Stimulated activated CD8-positive, alpha-beta memory T cell treated with anti-CD3 and anti-CD28 coated beads, Interleukin-15, amount 100 ng/mL, for 1 hour (primary cell): Measurements from ENCODE around the gene SMPD2.
A peak's percentile ranks its signal among the peaks of the same experiment; 100 is the strongest.

Source experiments
- DNase-seq: peaks from one replicate; pipeline ENCODE4 v3.0.0-alpha.2; 2020; ENCODE audit warnings: low read depth

The SMPD2 gene, protein sequence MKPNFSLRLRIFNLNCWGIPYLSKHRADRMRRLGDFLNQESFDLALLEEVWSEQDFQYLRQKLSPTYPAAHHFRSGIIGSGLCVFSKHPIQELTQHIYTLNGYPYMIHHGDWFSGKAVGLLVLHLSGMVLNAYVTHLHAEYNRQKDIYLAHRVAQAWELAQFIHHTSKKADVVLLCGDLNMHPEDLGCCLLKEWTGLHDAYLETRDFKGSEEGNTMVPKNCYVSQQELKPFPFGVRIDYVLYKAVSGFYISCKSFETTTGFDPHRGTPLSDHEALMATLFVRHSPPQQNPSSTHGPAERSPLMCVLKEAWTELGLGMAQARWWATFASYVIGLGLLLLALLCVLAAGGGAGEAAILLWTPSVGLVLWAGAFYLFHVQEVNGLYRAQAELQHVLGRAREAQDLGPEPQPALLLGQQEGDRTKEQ

DNA sequence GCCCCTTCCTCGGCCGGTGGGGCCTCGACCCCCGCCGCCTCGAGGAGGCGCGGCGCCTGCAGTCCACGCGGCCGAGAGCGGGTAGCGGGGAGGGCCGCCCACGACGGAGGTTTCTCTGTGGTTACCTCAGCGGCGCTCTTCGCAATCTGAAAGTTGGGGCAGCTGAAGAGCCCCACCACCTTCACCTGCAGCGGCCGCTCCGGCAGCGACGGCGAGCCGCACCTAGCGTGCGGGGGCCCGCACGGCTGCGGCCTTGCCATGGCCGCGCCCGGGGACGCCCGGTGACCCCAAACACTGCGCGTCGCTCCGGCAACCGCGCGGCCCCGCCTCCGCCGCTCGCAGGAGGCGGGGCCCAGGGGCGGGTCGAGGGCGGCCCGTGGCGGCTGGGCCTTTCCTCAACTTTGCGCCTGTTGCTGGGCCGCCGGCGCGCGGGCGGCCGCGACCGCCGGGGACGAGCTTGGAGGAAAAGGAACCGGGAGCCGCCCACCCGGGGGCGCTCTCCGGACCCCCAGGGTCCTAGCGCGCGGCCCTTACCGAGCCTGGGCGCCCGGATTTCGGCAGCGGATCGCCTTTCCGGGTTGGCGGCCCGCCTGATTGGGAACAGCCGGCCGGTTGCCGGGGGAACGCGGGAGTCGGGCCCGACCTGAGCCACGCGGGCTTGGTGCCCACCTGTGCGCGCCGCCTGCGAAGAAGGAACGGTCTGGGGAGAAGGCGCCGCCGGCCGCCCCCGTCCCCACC lies at the start of gene SMPD2, which contains the start of gene PPIL6:
TSS of gene SMPD2 (plus strand) at position 394 of the 738 bp plus-strand sequence. CDS start 398 bp downstream, outside the sequence.
TSS of gene PPIL6 (minus strand) at position 298 of the 738 bp plus-strand sequence. CDS start at position 260, 38 bp downstream.
- DNase-seq, result peak; percentile 53

DNA sequence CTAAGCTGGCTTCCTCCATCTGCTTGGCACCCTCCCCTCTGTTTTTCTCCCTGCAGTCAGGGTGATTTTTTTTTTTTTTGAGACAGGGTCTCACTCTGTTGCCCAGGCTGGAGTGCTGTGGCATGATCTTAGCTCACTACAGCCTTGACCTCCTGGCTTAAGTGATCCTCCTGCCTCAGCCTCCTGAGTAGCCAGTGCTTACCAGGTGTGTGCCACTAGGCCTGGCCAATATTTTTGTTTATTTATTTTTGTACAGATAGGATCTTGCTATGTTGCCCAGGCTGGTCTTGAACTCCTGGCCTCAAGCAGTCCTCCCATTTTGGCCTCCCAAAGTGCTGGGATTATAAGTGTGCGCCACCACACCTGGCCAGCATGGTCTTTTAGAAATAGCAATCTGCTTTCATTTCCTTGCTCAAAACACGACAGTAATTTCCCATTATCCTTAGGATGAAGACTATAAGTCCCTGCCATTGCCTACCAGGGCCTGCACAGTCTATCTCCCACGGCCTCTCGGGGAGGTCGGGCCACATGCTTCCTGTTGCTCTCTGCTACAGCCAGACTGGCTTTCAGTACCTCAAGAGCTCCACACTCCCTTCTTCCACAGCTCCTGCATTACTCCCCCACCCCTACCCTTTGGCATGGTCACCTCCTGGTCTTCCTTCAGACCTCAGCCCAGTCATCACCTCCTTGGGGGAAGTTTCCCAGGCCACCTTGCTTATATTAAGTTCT lies 47.2 kb upstream of the SMPD2 start:
- no peak for DNase-seq

DNA sequence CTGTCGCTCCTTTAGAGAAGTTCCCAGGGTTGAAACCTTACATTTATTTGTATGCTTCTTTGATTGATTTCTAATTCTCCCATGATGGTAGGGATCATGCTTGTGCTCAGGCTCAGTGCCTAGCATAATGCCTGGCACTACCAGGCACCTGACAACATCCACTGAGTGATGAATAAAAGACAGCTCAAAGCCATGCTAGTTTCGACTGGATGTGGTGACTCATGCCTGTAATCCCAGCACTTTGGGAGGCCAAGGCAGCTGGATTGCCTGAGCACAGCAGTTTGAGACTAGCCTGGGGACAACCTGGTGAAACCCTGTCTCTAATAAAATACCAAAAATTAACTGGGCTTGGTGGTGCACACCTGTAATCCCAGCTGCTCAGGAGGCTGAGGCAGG lies 46.6 kb upstream of the SMPD2 start:
- no peak for DNase-seq

DNA sequence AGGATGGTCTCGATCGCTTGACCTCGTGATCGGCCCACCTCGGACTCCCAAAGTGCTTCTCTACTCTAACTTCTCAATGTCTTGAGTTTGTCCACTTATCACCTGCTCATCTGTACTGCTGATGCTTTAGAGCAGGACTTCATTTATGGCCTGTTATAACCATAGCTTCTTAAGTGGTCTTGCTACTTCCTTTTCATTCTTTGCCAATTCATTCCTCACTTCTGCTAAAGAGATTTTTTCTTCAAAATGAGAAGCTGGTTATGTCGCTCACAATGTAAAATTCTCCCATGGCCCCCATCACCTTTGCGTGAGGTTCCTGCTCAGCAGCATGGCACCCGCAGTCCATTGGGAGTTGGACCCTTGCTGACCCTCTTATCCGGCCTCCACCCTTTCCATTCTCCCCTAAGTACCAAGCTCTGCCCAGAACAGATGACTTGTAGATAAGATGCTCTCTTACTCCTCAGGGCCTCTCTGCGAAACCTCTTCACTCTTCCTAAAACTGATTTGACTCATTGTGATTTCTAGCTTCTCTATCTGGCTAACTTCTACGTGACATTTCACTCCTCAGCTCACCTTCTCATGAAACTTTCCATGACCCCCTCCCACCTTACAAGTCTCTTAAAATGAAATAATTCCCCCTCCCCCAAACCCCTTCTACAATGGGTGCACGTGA lies 44.3 kb upstream of the SMPD2 start:
- no peak for DNase-seq

DNA sequence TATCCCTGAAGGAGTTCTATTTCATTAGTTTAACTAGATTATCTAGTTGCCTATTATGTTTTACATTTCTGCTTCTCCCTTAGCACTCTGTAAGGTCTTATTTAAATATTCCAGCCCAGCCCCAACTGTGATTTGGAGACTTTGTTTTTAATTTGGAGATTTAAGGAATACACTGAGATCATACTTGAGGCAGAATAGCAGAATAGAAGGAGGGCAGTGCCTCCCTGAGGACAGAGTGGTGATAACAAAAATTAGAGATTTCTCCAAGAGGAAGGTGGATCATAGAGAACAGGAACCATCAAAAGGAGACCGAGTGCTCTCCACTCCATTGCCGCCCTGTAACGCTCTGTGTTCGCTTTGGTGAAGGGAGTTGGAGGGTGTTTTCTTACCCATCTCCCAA lies 43.5 kb upstream of the SMPD2 start:
- no peak for DNase-seq

DNA sequence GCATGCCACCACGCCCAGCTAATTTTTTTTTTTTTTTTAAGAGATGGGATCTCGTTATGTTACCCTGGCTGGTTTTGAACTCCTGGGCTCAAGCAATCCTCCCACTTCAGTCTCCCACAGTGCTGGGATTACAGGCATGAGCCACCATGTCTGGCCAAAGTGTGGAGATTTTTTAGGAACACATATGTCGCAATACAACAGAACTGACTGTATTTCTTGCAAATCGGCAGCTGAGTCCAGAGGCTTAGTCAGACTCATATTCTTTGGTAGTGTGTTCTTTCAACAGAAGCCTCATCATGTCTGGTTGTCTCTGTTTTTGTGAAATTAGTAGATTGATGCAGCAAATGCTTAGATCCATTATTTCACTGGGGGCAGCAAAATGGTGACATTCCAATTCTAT lies 34.3 kb upstream of the SMPD2 start:
- no peak for DNase-seq

DNA sequence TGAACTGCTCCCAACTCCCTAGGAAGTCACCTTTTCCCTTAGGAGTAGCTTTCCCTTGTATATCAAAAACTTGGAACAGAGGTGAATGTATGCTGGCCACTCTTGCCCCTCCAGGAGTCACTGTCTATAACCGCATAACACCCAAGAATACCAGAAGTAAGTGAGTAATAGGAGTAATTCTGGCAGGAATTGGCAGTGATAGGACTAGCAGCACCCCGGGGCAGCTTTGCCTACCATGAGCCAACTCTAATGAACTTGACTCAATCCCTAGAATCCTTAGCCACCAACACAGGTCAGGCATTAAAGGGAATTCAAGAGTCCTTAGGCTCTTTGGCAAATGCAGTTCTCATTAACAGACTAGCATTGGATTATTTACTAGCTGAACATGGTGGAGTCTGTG lies 29.5 kb upstream of the SMPD2 start:
- DNase-seq, result no peak

DNA sequence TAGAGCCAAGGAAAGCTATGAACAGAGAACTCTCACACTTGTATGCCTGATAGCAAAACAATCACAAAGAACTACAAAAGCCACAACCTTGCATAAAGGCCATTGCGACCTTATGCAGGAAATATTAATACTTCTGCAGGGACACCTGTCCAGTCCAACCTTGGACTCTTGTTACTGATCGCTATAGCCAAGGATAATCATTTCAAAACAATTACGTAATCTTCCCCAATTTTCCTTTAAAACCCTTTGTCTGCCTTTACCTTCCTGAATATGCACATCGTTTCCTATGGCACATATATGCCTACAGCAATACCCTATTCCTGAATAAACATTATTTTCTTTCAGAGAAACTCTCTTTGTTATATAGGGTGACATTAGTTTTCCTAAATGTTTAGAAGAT lies 22.9 kb upstream of the SMPD2 start:
- no peak for DNase-seq

DNA sequence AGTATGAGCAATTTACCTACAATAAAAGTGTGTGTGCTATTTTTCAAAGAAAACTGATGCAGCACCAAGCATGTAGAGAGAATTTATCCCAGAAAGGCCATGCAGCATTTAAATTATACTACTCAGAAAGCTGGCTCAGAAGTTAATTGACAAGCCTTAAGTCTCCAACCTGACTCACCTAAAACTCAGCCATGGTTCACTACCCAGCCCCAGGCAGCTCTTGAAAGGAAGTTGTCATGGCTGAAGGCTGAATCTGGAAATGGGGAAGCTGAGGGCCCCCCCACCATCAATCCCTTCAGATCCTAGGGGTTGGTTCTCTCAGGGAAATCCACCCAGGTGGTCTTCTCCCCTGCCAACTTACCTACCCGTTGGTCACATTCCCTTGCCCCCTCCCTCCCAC lies 19.8 kb upstream of the SMPD2 start:
- no peak for DNase-seq

DNA sequence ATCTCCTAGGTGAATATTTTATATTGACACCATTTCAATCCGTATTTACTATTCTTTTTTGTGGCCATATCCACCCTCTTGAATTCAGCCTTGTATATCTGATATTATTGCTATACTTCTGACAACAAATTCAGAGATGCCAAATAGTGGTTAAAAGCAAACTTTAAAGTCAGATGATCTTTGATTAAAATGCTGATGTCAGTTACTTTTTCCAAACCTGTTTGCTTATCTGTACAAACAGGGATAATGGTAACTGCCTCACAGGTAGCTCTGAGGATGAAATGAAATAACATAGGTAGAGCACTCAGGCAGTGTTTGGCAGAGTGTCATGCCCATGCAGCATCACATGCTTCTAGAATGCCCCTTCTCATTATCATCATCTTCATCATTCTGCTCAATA lies 19.3 kb upstream of the SMPD2 start:
- DNase-seq, result no peak

DNA sequence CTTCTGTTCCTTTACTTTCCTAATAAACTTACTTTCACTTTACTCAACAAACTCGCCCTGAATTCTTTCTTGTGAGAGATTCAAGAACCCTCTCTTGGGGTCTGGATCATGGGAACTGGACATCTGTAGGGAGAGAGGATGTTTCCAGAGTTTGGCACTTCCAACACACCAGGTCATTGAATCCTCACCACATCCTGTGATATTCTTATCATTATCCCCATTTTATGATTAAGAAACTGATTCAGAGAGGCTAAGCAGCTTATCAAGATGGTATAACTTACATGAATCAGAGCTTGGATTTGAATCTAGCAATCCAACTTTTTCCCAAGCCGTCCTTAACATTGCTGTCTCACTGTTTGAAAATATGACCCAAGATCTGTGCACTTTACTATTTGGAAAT lies 15.6 kb upstream of the SMPD2 start:
- DNase-seq, result no peak

DNA sequence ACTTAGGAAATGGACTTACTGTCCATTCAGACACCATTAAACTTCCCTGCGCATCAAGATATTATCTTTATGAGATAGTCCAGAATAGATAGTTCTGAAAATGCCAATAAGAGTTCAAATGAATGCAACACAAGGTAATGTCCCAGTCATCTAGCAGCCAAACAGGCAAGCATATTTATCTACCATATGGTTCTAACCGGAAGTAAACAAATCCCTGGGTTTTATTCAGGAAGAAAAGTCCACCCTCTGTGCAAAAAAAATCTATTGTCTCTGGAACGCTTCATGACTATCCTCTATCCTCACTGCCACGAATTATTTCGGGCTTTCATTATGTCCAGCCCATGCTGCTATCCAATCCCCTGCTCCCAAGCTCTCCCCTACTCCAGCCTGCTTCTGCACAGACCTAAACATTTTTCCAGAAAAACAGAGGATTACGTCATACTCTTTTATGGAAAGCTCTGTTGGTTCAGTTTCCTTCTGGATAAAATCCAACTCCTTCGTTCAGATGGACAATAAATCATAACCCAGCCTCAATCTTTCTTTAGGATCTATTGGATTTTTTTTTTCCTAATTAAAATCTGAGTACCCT lies 11.5 kb upstream of the SMPD2 start:
- DNase-seq, result no peak

DNA sequence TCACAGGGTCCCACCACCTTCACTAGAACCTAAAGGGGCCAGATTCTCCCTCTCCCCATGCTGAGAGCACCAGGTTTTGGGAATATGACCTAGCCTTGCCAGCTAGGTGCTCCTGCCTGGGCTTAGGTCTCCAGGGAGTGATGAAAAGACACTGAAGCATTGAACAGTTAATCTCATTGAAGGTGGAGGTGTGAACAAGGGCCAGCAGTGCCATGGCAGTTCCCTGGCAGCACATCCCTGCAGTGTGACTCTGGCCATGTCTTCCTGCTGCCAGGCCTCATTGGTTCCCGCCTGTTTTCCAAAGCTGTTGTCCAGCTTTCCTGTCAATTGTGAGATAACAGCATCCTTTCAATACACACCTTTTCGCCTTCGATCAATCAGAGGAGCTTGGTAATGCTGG lies 11.0 kb upstream of the SMPD2 start:
- DNase-seq, result no peak

DNA sequence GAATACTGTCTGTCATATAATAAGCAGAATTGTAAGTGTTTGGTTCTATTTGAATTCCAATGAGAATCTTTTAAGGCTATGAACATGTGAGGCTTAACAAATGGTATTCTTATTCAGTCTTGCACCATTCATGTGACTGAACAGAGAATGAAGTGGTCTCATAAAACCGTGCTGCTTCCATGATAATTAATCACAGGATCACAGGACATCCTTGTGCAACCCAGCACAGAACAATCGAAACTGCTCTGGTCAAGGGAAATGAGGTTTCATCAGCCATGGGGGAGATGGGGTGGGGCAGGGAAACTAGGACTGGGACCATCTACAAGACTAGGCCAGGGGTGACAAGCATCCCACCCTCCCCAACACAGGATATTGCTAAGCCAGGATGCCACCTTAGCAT lies 6.1 kb upstream of the SMPD2 start:
- no peak for DNase-seq

DNA sequence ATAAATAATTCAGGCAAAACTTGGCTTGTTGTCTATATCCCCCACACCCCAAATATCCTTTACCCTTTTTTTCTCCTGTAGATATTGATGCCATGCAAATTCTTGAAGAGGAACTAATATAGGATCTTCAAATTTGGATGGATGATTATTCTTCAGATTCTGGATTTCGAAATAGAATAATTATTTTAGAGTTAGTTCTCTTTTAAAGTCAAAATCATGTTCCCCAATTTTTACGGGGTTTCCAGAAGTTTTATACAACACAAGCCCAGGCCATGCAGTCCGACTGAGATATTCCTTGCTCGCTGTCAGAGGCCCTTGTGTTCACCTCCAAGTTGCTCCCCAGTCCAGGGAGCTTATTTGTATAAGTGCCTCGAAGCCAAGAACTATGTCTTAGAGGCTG lies 4.5 kb upstream of the SMPD2 start:
- DNase-seq, result no peak

DNA sequence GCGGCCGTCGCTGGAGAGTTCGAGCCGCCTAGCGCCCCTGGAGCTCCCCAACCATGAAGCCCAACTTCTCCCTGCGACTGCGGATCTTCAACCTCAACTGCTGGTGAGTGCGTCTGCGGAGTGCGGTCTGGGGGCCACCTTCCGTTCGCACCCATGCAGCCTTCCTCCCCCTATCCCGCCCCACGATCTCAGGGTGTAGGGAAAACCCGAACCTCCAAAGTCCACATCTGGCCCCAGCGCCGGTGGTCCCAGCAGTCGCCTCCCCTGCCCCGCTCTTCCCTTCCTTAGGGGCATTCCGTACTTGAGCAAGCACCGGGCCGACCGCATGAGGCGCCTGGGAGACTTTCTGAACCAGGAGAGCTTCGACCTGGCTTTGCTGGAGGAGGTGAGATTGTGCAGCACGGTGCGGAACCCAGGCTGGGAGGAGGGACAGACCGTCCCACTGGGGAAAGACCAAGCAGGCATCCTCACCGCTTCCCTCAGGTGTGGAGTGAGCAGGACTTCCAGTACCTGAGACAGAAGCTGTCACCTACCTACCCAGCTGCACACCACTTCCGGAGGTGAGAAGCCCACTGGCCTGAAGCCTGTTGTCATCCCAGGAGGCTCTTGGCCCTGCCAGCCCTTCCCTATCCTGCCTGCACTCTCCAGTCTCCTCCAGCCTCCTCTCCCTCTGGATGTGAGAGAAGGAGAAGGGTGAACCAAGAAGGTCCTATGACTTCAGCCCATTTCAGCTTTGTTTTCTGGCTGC lies 719 bp downstream of the SMPD2 start:
- no peak for DNase-seq

DNA sequence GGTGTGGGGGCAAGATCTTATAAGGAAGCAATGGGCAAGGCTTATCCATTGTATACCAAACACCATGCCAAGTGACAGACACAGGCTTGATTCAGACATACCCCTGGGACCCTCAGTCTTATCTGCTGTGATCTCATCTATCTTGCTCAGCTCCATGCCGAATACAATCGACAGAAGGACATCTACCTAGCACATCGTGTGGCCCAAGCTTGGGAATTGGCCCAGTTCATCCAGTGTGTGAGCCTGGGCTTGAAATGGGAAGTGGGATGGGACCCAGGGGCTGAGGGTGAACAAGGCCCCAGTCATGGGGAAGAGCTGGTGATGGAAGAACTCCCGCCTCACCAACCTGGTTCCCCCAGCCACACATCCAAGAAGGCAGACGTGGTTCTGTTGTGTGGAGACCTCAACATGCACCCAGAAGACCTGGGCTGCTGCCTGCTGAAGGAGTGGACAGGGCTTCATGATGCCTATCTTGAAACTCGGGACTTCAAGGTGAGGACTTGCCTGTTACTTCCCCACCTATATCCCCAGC lies 1.9 kb downstream of the SMPD2 start:
- DNase-seq, result no peak

DNA sequence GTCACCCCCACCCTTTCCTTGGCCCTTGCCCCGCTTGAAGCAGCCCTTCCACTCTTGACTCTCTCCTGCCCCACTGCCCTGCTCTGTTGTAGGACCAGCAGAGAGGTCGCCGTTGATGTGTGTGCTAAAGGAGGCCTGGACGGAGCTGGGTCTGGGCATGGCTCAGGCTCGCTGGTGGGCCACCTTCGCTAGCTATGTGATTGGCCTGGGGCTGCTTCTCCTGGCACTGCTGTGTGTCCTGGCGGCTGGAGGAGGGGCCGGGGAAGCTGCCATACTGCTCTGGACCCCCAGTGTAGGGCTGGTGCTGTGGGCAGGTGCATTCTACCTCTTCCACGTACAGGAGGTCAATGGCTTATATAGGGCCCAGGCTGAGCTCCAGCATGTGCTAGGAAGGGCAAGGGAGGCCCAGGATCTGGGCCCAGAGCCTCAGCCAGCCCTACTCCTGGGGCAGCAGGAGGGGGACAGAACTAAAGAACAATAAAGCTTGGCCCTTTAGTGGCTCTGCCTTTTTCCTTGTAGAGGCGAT lies 3.0 kb downstream of the SMPD2 start:
- no peak for DNase-seq

DNA sequence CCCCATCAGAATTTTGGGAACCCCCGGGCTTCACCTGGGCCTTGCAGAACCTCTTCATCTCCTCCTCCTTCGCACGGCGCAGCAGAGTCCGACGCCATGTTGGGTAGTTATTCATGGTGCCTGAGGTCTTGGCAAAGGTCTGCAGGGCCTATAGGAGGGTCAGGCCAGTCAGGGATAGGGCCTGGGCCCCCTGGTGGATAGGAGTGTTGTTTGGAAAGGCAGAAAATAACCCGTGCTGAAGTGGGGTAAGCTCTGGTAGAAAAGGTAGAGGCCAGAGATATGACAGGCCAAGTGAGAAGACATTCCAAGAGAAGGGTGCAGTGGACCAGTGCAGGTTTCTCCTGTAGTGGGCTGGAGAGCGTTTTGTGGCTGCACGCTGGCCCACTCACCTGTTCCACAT lies 4.9 kb downstream of the SMPD2 start:
- DNase-seq, result no peak

DNA sequence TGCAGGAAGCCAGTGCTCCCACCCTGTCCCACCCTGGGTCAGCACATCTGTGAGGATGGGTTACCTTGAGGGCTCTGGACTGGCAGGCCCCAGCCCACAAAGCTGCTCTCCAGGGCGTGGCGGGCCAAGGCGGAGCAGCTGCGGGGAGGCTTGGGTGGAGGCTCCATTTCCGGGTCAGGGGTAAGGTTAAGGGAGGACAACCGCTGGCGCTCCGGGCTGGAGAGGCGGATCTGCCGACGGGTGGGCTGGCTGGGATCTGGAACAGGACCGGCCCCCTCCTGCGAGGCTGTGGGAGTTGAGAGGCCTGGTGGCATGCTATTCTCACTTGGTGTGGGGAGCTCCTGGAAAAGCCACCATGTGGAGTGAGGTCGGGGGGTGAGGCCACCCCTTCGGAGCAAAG lies 5.5 kb downstream of the SMPD2 start:
- DNase-seq, result no peak

DNA sequence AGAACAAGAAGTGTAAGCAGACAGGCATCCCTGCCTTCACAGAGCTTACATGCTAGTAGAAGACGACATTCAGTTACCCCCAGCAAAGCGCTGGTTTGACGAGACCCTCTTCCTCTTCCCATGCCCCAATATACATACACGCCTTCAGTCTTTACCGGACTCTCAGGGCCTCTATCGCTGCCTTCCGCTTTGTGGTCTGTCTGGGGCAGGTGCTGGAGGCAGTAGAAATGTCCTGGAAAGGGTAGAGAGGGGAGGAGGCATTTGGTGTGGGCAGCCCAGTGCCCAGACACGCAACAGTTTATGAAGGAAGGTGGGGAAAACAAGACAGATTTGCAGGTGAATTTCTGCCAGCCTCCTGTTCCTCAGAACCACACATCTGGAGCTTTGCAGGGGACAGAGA lies 6.0 kb downstream of the SMPD2 start:
- DNase-seq, result no peak
